OCI-LY7 (cell line): ENCODE measurements around the gene ENHO. TPM values are rescaled to one million over a fixed set of nuclear protein-coding genes. Genes with fewer than 3 reads are reported as not detected.

ENCODE experiments used
- BruUV-seq: library from RNA; stranded (reverse); fragments of 400-500 nt; replicated peaks from 2 replicates; lab custom pipeline; 2021; lab: Mats Ljungman, UMichigan
- CTCF ChIA-PET: fragments of 300-600 bp; sonication (Branson Sonifier 250); formaldehyde crosslinking; loops from one replicate; lab custom pipeline; 2022; ENCODE audit warnings: antibody characterized with exemption; ENCODE audit not compliant: unreplicated experiment; lab: Charles Lee
- POLR2A ChIA-PET: fragments of 300-600 bp; sonication (Branson Sonifier 250); formaldehyde crosslinking; loops from one replicate; lab custom pipeline; 2022; ENCODE audit warnings: antibody characterized with exemption; lab: Charles Lee
- DNase-seq: peaks from one replicate; pipeline ENCODE4 v3.0.0-alpha.2; 2015; ENCODE audit warnings: low spot score
- H2AFZ ChIP-seq: fragments of 200-600 bp; sonication (generic), shearing (Covaris generic); 2 replicates; pipeline ENCODE4 v1.6.1; 2014; ENCODE audit warnings: mild to moderate bottlenecking, antibody characterized with exemption, low read length, moderate library complexity
- H3K27ac ChIP-seq: fragments of 200-600 bp; sonication (generic); 2 replicates; pipeline ENCODE4 v1.5.1; 2014; ENCODE audit warnings: mixed run types, low read depth, mild to moderate bottlenecking, moderate library complexity, low read length, inconsistent platforms; ENCODE audit not compliant: poor library complexity, severe bottlenecking
- H3K36me3 ChIP-seq: fragments of 200-600 bp; sonication (generic); 2 replicates; pipeline ENCODE4 v1.6.1; 2014; ENCODE audit warnings: mild to moderate bottlenecking, antibody characterized with exemption, low read length, moderate library complexity, mixed read lengths; ENCODE audit not compliant: insufficient read depth
- H3K4me1 ChIP-seq: fragments of 200-600 bp; sonication (generic); 2 replicates; pipeline ENCODE4 v1.5.1; 2014; ENCODE audit warnings: mild to moderate bottlenecking, low read length; ENCODE audit not compliant: insufficient read depth, poor library complexity, severe bottlenecking
- H3K4me2 ChIP-seq: fragments of 200-600 bp; sonication (generic); 2 replicates; pipeline ENCODE4 v1.6.1; 2014; ENCODE audit warnings: mild to moderate bottlenecking, low read length
- H3K4me3 ChIP-seq: fragments of 200-600 bp; sonication (generic); 2 replicates; pipeline ENCODE4 v1.5.1; 2014; ENCODE audit warnings: mild to moderate bottlenecking, low read depth, low read length; ENCODE audit not compliant: poor library complexity, severe bottlenecking
- H3K79me2 ChIP-seq: fragments of 200-600 bp; sonication (generic); 2 replicates; pipeline ENCODE4 v1.6.1; 2016; ENCODE audit warnings: low read depth, mild to moderate bottlenecking, low read length, moderate library complexity, mixed read lengths; ENCODE audit not compliant: insufficient read depth
- H3K9me2 ChIP-seq: fragments of 200-600 bp; sonication (generic); 2 replicates; pipeline ENCODE4 v1.6.1; 2016; ENCODE audit warnings: mild to moderate bottlenecking, low read length, mixed read lengths; ENCODE audit not compliant: insufficient read depth
- H3K9me3 ChIP-seq: fragments of 200-600 bp; sonication (generic); 2 replicates; pipeline ENCODE4 v1.6.1; 2014; ENCODE audit warnings: mild to moderate bottlenecking, mixed run types, low read length, mixed read lengths
- H4K20me1 ChIP-seq: fragments of 200-600 bp; sonication (generic); 2 replicates; pipeline ENCODE4 v1.6.1; 2014; ENCODE audit warnings: mild to moderate bottlenecking, antibody characterized with exemption, low read length, moderate library complexity, mixed read lengths; ENCODE audit not compliant: insufficient read depth
- EZH2phosphoT487 ChIP-seq: fragments of 200-600 bp; sonication (generic); IDR thresholded peaks from 2 replicates; pipeline ENCODE4 v1.6.1; 2018; ENCODE audit warnings: low read depth, borderline replicate concordance, mild to moderate bottlenecking, mixed run types, antibody characterized with exemption, low read length, moderate library complexity, mixed read lengths
- intact Hi-C: fragments of 100-400 bp; cut with micrococcal nuclease; formaldehyde crosslinking; loops from one replicate; pipeline ENCODE4 v1.10.0; 2022; ENCODE audit not compliant: unreplicated experiment
- total RNA-seq, 2 experiments: library from RNA; depleted of rRNA in 1 of 2; stranded (reverse); fragments of >200 nt in 1 of 2; shearing (Covaris generic) in 1 of 2; gene quantifications; 2 replicates each; pipeline ENCODE4 v1.2.3, GENCODE V29; 2014 to 2022
- TF ChIP-seq, protein P1 (sequence below): fragments of 200-600 bp; sonication (generic); conservative IDR thresholded peaks from 2 replicates; pipeline ENCODE4 v1.5.1; 2014; ENCODE audit warnings: mild to moderate bottlenecking, antibody characterized with exemption, low read length, moderate library complexity, mixed read lengths

The ENHO gene
- total RNA-seq, 2 experiments from 2014 or later: 0.91 TPM; not detected in 1

DNA sequence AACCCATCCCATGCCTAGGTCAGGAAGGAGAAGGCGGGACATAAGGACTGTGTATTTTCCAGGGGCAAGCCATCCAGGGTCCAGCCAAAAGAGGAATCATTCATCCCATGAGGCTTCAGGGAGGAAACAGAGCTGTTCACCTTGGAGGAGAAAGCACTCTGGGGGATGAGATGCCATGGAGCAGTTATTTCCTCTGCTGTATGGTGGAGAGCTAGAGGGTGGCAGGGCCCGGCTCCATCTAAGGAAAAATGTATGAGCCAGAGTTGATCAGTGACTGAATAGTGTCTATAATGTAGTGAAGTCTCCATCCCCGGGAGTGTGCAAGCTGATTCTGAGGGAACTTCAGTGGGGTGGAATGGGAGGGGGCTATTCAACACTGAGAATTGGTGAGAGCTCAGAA, 8.0 kb downstream of the ENHO start:
- intact Hi-C loops: no loop called here
- no peaks in the 10 kb centered on the region for H3K9me3 ChIP-seq
- H3K4me1 ChIP-seq: peaks cover 9% of the 10 kb centered on the region
- no TSS peak for BruUV-seq
- no peaks in the 10 kb centered on the region for H3K9me2 ChIP-seq
- TF ChIP-seq EZH2phosphoT487: no peak
- TF ChIP-seq, protein P1, sequence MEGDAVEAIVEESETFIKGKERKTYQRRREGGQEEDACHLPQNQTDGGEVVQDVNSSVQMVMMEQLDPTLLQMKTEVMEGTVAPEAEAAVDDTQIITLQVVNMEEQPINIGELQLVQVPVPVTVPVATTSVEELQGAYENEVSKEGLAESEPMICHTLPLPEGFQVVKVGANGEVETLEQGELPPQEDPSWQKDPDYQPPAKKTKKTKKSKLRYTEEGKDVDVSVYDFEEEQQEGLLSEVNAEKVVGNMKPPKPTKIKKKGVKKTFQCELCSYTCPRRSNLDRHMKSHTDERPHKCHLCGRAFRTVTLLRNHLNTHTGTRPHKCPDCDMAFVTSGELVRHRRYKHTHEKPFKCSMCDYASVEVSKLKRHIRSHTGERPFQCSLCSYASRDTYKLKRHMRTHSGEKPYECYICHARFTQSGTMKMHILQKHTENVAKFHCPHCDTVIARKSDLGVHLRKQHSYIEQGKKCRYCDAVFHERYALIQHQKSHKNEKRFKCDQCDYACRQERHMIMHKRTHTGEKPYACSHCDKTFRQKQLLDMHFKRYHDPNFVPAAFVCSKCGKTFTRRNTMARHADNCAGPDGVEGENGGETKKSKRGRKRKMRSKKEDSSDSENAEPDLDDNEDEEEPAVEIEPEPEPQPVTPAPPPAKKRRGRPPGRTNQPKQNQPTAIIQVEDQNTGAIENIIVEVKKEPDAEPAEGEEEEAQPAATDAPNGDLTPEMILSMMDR: no peak
- POLR2A ChIA-PET: no interaction called here
- CTCF ChIA-PET: no interaction called here
- no peak overlapping the region for H2AFZ ChIP-seq
- no peaks in the 10 kb centered on the region for H3K79me2 ChIP-seq
- no peak overlapping the region for H3K4me2 ChIP-seq
- no peak overlapping the region for H3K27ac ChIP-seq
- H3K36me3 ChIP-seq: no peaks in the 10 kb centered on the region
- no peak overlapping the region for H3K4me3 ChIP-seq
- no peaks in the 10 kb centered on the region for H4K20me1 ChIP-seq
- DNase-seq: no peak

DNA sequence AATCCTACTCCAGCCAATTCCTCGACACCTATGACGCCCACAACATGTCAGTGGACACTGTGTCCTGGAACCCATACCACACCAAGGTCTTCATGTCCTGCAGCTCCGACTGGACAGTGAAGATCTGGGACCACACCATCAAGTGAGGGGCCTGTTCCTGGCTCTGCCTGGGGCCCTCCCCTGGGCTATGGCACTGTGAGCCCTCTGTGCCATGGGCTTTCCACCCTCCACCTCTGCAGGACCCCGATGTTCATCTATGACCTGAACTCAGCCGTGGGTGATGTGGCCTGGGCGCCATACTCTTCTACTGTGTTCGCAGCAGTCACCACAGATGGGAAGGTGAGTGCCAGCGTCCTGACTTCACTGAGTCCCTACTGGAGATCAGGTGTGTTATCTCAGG, 8.4 kb downstream of the ENHO start:
- TF ChIP-seq EZH2phosphoT487: no peak
- TF ChIP-seq, protein P1: no peak
- no peaks in the 10 kb centered on the region for H3K79me2 ChIP-seq
- H3K36me3 ChIP-seq: no peaks in the 10 kb centered on the region
- DNase-seq: no peak
- POLR2A ChIA-PET: no interaction called here
- no peaks in the 10 kb centered on the region for H3K9me3 ChIP-seq
- H3K4me3 ChIP-seq: no peak overlapping the region
- H4K20me1 ChIP-seq: no peaks in the 10 kb centered on the region
- H3K27ac ChIP-seq: no peak overlapping the region
- H3K4me1 ChIP-seq: peaks cover 9% of the 10 kb centered on the region
- intact Hi-C loops: no loop called here
- CTCF ChIA-PET: no interaction called here
- BruUV-seq: no TSS peak
- H2AFZ ChIP-seq: no peak overlapping the region
- H3K4me2 ChIP-seq: no peak overlapping the region
- H3K9me2 ChIP-seq: no peaks in the 10 kb centered on the region

DNA sequence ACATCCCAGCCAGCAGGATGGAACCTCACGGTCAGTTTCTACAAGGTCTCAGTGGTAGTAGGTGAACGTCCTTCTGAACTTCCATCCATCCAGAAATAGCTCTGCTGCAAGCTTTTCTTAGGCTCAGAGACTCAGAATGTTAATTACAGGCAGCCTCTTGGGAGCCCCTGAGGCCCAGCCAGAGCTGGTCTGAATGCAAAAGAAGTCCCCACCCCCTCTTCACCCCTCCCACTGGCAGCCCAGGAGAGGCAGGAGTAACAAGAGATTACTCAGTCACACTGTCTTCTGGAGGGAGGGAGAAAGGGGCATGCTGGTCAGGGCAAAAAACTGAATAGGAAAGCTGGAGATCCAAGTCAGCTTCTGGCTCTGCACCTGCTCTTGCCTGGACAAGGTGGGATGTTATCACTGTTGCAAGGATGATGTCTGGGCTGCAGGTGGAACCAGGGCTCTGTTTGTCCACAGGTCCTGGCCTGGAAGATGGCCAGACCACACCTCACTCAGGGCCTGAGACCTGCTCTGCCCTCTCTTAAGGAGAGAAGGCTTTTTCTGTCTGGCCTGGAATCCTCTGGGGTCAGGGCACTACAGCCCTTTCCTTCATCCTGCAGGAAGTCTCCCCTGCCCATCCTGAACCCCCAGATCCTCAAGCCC, 9.1 kb downstream of the ENHO start:
- no peaks in the 10 kb centered on the region for H4K20me1 ChIP-seq
- CTCF ChIA-PET: no interaction called here
- BruUV-seq: no TSS peak
- H3K4me3 ChIP-seq: no peak overlapping the region
- no peak for TF ChIP-seq EZH2phosphoT487
- TF ChIP-seq, protein P1: no peak
- H3K9me3 ChIP-seq: no peaks in the 10 kb centered on the region
- H3K9me2 ChIP-seq: no peaks in the 10 kb centered on the region
- H3K4me2 ChIP-seq: peak overlapping the region; percentile 1; the same call in 1 of the 2 replicates
- peak; percentile 13 for DNase-seq
- H3K27ac ChIP-seq: no peak overlapping the region
- H2AFZ ChIP-seq: no peak overlapping the region
- peaks cover 9% of the 10 kb centered on the region for H3K4me1 ChIP-seq
- POLR2A ChIA-PET: no interaction called here
- intact Hi-C loops: no loop called here
- H3K79me2 ChIP-seq: no peaks in the 10 kb centered on the region
- no peaks in the 10 kb centered on the region for H3K36me3 ChIP-seq
